H54 (cell line): ENCODE results near the gene EEIG1.
A peak's percentile ranks its signal among the peaks of the same experiment; 100 is the strongest.

Experiments used
- DNase-seq: peaks from one replicate; pipeline ENCODE4 v3.0.0; 2011; ENCODE audit warnings: low spot score, mixed read lengths; ENCODE audit not compliant: insufficient read length
- FAIRE-seq: peaks from 3 replicates; lab custom pipeline; 2011; peaks lifted over from hg19 to GRCh38; lab: Jason Lieb, UNC
- POLR2A ChIP-seq: IDR thresholded peaks from 2 replicates; pipeline ENCODE4 v1.6.1; 2011; ENCODE audit warnings: low read depth, mild to moderate bottlenecking, low read length

EEIG1 gene

GRCh38 chr9:128008171-128008570 lies 27.4 kb upstream of the EEIG1 start:
- no peak for TF ChIP-seq POLR2A
- no peak for DNase-seq
- FAIRE-seq, result no peak

- DNase-seq, result peak; percentile 61
- no peak for TF ChIP-seq POLR2A
- FAIRE-seq, result no peak
These were observed 26.9 kb upstream of the EEIG1 start for GRCh38 chr9:128007566-128008138.

GRCh38 chr9:128006332-128006996 lies 25.7 kb upstream of the EEIG1 start:
- no peak for TF ChIP-seq POLR2A
- DNase-seq, result no peak
- no peak for FAIRE-seq

GRCh38 chr9:128005923-128006322 lies 25.1 kb upstream of the EEIG1 start:
- no peak for TF ChIP-seq POLR2A
- FAIRE-seq (no peak), DNase-seq (peak; percentile 76)

GRCh38 chr9:128003966-128004604 lies 23.3 kb upstream of the EEIG1 start:
- DNase-seq (no peak), FAIRE-seq (no peak)
- no peak for TF ChIP-seq POLR2A

- DNase-seq (no peak), FAIRE-seq (no peak)
- TF ChIP-seq POLR2A, result no peak
These were observed 22.2 kb upstream of the EEIG1 start for GRCh38 chr9:128002959-128003358.

GRCh38 chr9:128001779-128002298 lies 21.1 kb upstream of the EEIG1 start:
- FAIRE-seq (peak; percentile 90), DNase-seq (peak; percentile 91)
- peak; percentile 20; the same call in 1 of the 2 replicates for TF ChIP-seq POLR2A

- no peak for TF ChIP-seq POLR2A
- FAIRE-seq, result no peak
- no peak for DNase-seq
These were observed 20.5 kb upstream of the EEIG1 start for GRCh38 chr9:128001151-128001778.

GRCh38 chr9:127999461-127999860 lies 18.7 kb upstream of the EEIG1 start:
- no peak for FAIRE-seq
- no peak for DNase-seq
- TF ChIP-seq POLR2A, result no peak

- TF ChIP-seq POLR2A, result no peak
- no peak for FAIRE-seq
These were observed 12.9 kb upstream of the EEIG1 start for GRCh38 chr9:127993721-127994120.

GRCh38 chr9:127991757-127992274 lies 11.0 kb upstream of the EEIG1 start:
- FAIRE-seq (no peak), DNase-seq (no peak)
- TF ChIP-seq POLR2A, result no peak

More at GRCh38 chr9:127993721-127994120, 12.9 kb upstream of the EEIG1 start:
- no peak for DNase-seq

- TF ChIP-seq POLR2A, result no peak
- no peak for FAIRE-seq
- peak; percentile 69 for DNase-seq
These were observed 10.4 kb upstream of the EEIG1 start for GRCh38 chr9:127991017-127991756.

- FAIRE-seq (no peak), DNase-seq (no peak)
- TF ChIP-seq POLR2A, result no peak
These were observed 9.8 kb upstream of the EEIG1 start for GRCh38 chr9:127990554-127990953.
